Activated T-cell treated with anti-CD3 and anti-CD28 coated beads for 1 hour (primary cell): ENCODE data around the gene HSPB6.
A peak's percentile ranks its signal among the peaks of the same experiment; 100 is the strongest.

Experiments
- DNase-seq: peaks from one replicate; pipeline ENCODE4 v3.0.0-alpha.2; 2020; ENCODE audit warnings: low read depth

HSPB6 gene

GRCh38 chr19:35766571-35767104 lies 9.8 kb upstream of the HSPB6 start:
- DNase-seq = no peak

- no peak for DNase-seq
Measured at GRCh38 chr19:35764432-35765315, 7.8 kb upstream of the HSPB6 start.

- no peak for DNase-seq
Measured at GRCh38 chr19:35760711-35761349, 4.0 kb upstream of the HSPB6 start.

- no peak for DNase-seq
Measured at GRCh38 chr19:35759697-35760096, 2.9 kb upstream of the HSPB6 start.

GRCh38 chr19:35757749-35758608 lies 1.1 kb upstream of the HSPB6 start, which contains the start of gene PROSER3:
TSS of gene PROSER3 (plus strand) at chr19:35758176. CDS start at chr19:35758216, 40 bp downstream.
- peak; percentile 95 for DNase-seq

- no peak for DNase-seq
Measured at GRCh38 chr19:35757231-35757748, 461 bp upstream of the HSPB6 start.

GRCh38 chr19:35755550-35756376 lies 1.1 kb downstream of the HSPB6 start:
- peak; percentile 40 for DNase-seq

GRCh38 chr19:35755131-35755549 lies 1.7 kb downstream of the HSPB6 start:
- DNase-seq = no peak

GRCh38 chr19:35754370-35755130 lies 2.3 kb downstream of the HSPB6 start:
- no peak for DNase-seq

- DNase-seq = no peak
Measured at GRCh38 chr19:35753634-35754369, 3.0 kb downstream of the HSPB6 start.

- DNase-seq = no peak
Measured at GRCh38 chr19:35752746-35753350, 4.0 kb downstream of the HSPB6 start.

- no peak for DNase-seq
Measured at GRCh38 chr19:35751839-35752745, 4.7 kb downstream of the HSPB6 start.

- DNase-seq = no peak
Measured at GRCh38 chr19:35750167-35750566, 6.7 kb downstream of the HSPB6 start.

GRCh38 chr19:35748106-35749020 lies 8.5 kb downstream of the HSPB6 start, which contains the start of gene LIN37:
TSS of gene LIN37 (plus strand) at chr19:35748576. CDS start at chr19:35748725, 149 bp downstream.
- peak; percentile 98 for DNase-seq

- DNase-seq = no peak
Measured at GRCh38 chr19:35746531-35746930, 10.3 kb downstream of the HSPB6 start.

GRCh38 chr19:35746087-35746462 lies 10.8 kb downstream of the HSPB6 start:
- no peak for DNase-seq
